Activated gamma-delta T cell treated with anti-CD3 and anti-CD28 coated beads, Interleukin-2, amount 50 U/mL, for 16 hours (primary cell): ENCODE measurements around the gene NDRG3.

Experiments
- DNase-seq: peaks from one replicate; pipeline ENCODE4 v3.0.0-alpha.2; 2020; ENCODE audit warnings: low read depth

Gene NDRG3

GRCh38 chr20:36745927-36746659 lies at the start of gene NDRG3:
Gene NDRG3, minus strand, starts transcription at chr20:36746090. Its CDS starts 24,355 bp downstream, at chr20:36721735.
- DNase-seq, result peak; percentile 86

- DNase-seq, result no peak
These were observed 48.2 kb upstream of the NDRG3 start for GRCh38 chr20:36794116-36794474.

- DNase-seq, result no peak
These were observed 47.6 kb upstream of the NDRG3 start for GRCh38 chr20:36793294-36794115.

- no peak for DNase-seq
These were observed 46.5 kb upstream of the NDRG3 start for GRCh38 chr20:36792422-36792821.

GRCh38 chr20:36791862-36792261 lies 46.0 kb upstream of the NDRG3 start:
- DNase-seq, result no peak

- no peak for DNase-seq
These were observed 40.8 kb upstream of the NDRG3 start for GRCh38 chr20:36786663-36787062.

GRCh38 chr20:36786246-36786645 lies 40.4 kb upstream of the NDRG3 start:
- no peak for DNase-seq

- no peak for DNase-seq
These were observed 39.4 kb upstream of the NDRG3 start for GRCh38 chr20:36785308-36785707.

GRCh38 chr20:36784900-36785299 lies 39.0 kb upstream of the NDRG3 start:
- no peak for DNase-seq

- no peak for DNase-seq
These were observed 38.2 kb upstream of the NDRG3 start for GRCh38 chr20:36784116-36784515.

GRCh38 chr20:36779656-36780025 lies 33.8 kb upstream of the NDRG3 start:
- no peak for DNase-seq

GRCh38 chr20:36778831-36779655 lies 33.2 kb upstream of the NDRG3 start:
- DNase-seq, result no peak

GRCh38 chr20:36777576-36777975 lies 31.7 kb upstream of the NDRG3 start:
- DNase-seq, result no peak

- no peak for DNase-seq
These were observed 31.3 kb upstream of the NDRG3 start for GRCh38 chr20:36777167-36777566.

- DNase-seq, result no peak
These were observed 29.9 kb upstream of the NDRG3 start for GRCh38 chr20:36775826-36776225.

- no peak for DNase-seq
These were observed 29.3 kb upstream of the NDRG3 start for GRCh38 chr20:36775196-36775595.

- DNase-seq, result peak; percentile 96
These were observed 27.9 kb upstream of the NDRG3 start, which contains the start of gene DSN1 for GRCh38 chr20:36773597-36774390. Gene DSN1, minus strand, starts transcription at chr20:36773763. Its CDS starts 2,305 bp downstream, at chr20:36771458.

- no peak for DNase-seq
These were observed 27.3 kb upstream of the NDRG3 start for GRCh38 chr20:36773107-36773596.

- DNase-seq, result no peak
These were observed 24.8 kb upstream of the NDRG3 start for GRCh38 chr20:36770680-36771079.

- DNase-seq, result no peak
These were observed 23.0 kb upstream of the NDRG3 start for GRCh38 chr20:36768768-36769430.

GRCh38 chr20:36761125-36761524 lies 15.2 kb upstream of the NDRG3 start:
- no peak for DNase-seq
